Erythroblast (primary cell): ENCODE data around the gene PBRM1.

ENCODE experiments used
- GATA1 ChIP-seq: IDR thresholded peaks from 2 replicates; pipeline ENCODE4 v1.6.1; 2011; ENCODE audit warnings: low read depth, mild to moderate bottlenecking, control low read depth, low read length, moderate library complexity
- POLR2A ChIP-seq: IDR thresholded peaks from 2 replicates; pipeline ENCODE4 v1.6.1; 2011; ENCODE audit warnings: mild to moderate bottlenecking, low read length

DNA sequence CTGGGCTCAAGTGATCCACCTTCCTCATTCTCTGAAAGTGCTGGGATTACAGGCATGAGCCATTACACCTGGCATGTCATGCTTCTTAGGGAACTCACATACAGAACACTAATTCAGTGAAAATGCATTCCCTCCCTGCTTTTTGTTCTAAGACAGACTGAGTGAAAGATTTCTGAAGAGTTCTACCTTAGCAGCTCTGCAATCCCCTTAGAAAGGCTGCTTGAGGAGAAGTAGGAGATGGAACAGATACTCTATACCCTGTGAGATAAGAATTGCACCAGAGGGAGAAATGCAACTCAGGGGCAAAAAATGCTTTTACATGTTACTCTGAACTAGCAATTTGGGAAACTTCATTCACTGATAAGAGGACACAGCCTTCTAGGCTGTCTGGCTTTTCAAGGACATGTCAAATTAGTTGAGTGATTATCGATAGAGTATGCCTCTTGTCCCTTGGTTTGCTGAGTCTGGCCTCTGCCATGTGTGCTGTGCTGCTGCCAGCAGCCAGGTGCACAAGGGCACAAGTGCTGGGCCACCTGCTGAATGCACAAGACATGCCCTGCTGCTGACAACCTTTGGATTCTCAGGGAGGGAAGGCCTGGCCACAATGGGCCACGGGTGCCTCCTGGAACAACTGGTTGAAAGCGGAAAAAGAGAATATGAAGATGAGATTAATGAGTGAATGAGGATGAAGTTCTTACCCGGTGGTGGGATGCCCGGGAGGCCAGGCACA is 131.5 kb downstream of the PBRM1 start:
- TF ChIP-seq POLR2A (no peak), GATA1 (no peak)
